Liver (tissue), 3 donors: ENCODE measurements around the gene RIMKLA.

Experiments used
- EGR1 ChIP-seq, 2 donors: IDR thresholded peaks; 2 replicates each; pipeline ENCODE4 v1.6.1; 2016 to 2018; ENCODE audit warnings: antibody characterized with exemption in 2 of 2, low read depth in 2 of 2
- FOXA1 ChIP-seq: IDR thresholded peaks from 2 replicates; pipeline ENCODE4 v1.6.1; 2016; ENCODE audit warnings: antibody characterized with exemption
- GABPA ChIP-seq, 2 donors: IDR thresholded peaks in 1 of 2; conservative IDR thresholded peaks in 1 of 2; 2 replicates each; pipeline ENCODE4 v1.6.1; 2016; ENCODE audit warnings: antibody characterized with exemption in 2 of 2, mild to moderate bottlenecking in 1 of 2, moderate library complexity in 1 of 2
- HNF4G ChIP-seq: IDR thresholded peaks from 2 replicates; pipeline ENCODE4 v1.6.1; 2016; ENCODE audit warnings: antibody characterized with exemption
- JUND ChIP-seq, 2 donors: IDR thresholded peaks; 2 replicates each; pipeline ENCODE4 v1.6.1; 2016; ENCODE audit warnings: antibody characterized with exemption in 2 of 2
- RAD21 ChIP-seq, 2 donors: IDR thresholded peaks; 2 replicates each; pipeline ENCODE4 v1.6.1; 2016; ENCODE audit warnings: antibody characterized with exemption in 2 of 2, mild to moderate bottlenecking in 2 of 2
- SP1 ChIP-seq: IDR thresholded peaks from 2 replicates; pipeline ENCODE4 v1.6.1; 2018; ENCODE audit warnings: antibody characterized with exemption, mild to moderate bottlenecking
- TAF1 ChIP-seq: conservative IDR thresholded peaks from 2 replicates; pipeline ENCODE4 v1.6.1; 2016; ENCODE audit warnings: antibody characterized with exemption, mild to moderate bottlenecking
- YY1 ChIP-seq: IDR thresholded peaks from 2 replicates; pipeline ENCODE4 v1.6.1; 2016; ENCODE audit warnings: antibody characterized with exemption, mild to moderate bottlenecking
- TF ChIP-seq, protein P1 (sequence below): IDR thresholded peaks from 2 replicates; pipeline ENCODE4 v1.6.1; 2016; ENCODE audit warnings: antibody characterized with exemption, mild to moderate bottlenecking
- TF ChIP-seq, protein P2 (sequence below): fragments of 150-350 bp; IDR thresholded peaks from 2 replicates; pipeline ENCODE4 v1.5.1; 2017; ENCODE audit warnings: improper control_type of control experiment, low read depth, low read length; ENCODE audit not compliant: missing input control
- TF ChIP-seq, protein P3 (sequence below): IDR thresholded peaks from 2 replicates; pipeline ENCODE4 v1.6.1; 2016; ENCODE audit warnings: antibody characterized with exemption
- TF ChIP-seq, protein P4 (sequence below): IDR thresholded peaks from 2 replicates; pipeline ENCODE4 v1.6.1; 2016; ENCODE audit warnings: antibody characterized with exemption
- donor health status: healthy.
- donor health status: healthy.

DNA sequence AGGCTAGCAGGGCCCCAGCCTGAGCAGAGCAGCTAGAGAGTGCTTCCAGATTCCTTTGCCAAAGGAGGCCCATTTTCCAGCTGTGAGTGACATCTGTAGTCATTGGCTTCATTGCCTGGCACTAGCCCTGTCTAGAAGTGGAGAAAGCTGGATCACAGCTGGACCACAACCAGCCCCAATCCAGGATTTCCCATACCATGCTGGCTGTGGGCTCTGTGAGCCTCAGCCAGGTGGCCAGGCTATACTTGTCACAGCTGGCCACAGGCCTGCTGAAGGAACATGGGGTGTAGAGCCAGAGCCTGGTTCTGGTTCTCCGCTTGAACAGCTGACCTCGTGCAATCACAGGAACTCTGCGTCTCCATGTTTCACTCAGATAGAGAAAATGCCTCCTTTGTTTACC is 36.6 kb downstream of the RIMKLA start:
- TF ChIP-seq, protein P1, sequence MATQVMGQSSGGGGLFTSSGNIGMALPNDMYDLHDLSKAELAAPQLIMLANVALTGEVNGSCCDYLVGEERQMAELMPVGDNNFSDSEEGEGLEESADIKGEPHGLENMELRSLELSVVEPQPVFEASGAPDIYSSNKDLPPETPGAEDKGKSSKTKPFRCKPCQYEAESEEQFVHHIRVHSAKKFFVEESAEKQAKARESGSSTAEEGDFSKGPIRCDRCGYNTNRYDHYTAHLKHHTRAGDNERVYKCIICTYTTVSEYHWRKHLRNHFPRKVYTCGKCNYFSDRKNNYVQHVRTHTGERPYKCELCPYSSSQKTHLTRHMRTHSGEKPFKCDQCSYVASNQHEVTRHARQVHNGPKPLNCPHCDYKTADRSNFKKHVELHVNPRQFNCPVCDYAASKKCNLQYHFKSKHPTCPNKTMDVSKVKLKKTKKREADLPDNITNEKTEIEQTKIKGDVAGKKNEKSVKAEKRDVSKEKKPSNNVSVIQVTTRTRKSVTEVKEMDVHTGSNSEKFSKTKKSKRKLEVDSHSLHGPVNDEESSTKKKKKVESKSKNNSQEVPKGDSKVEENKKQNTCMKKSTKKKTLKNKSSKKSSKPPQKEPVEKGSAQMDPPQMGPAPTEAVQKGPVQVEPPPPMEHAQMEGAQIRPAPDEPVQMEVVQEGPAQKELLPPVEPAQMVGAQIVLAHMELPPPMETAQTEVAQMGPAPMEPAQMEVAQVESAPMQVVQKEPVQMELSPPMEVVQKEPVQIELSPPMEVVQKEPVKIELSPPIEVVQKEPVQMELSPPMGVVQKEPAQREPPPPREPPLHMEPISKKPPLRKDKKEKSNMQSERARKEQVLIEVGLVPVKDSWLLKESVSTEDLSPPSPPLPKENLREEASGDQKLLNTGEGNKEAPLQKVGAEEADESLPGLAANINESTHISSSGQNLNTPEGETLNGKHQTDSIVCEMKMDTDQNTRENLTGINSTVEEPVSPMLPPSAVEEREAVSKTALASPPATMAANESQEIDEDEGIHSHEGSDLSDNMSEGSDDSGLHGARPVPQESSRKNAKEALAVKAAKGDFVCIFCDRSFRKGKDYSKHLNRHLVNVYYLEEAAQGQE: no peak
- TF ChIP-seq FOXA1 (no peak), SP1 (no peak), RAD21 (IDR thresholded peaks at IDR 0.05) (no peak), JUND (IDR thresholded peaks at IDR 0.05) (no peak), TAF1 (no peak), GABPA (IDR thresholded peaks at IDR 0.05 in 1 of 2, conservative IDR thresholded peaks at IDR 0.05 in 1 of 2) (no peak), EGR1 (IDR thresholded peaks at IDR 0.05; ENCODE audit: low read depth in 2 of 2) (no peak), YY1 (no peak), HNF4G (no peak)
- TF ChIP-seq, protein P2, sequence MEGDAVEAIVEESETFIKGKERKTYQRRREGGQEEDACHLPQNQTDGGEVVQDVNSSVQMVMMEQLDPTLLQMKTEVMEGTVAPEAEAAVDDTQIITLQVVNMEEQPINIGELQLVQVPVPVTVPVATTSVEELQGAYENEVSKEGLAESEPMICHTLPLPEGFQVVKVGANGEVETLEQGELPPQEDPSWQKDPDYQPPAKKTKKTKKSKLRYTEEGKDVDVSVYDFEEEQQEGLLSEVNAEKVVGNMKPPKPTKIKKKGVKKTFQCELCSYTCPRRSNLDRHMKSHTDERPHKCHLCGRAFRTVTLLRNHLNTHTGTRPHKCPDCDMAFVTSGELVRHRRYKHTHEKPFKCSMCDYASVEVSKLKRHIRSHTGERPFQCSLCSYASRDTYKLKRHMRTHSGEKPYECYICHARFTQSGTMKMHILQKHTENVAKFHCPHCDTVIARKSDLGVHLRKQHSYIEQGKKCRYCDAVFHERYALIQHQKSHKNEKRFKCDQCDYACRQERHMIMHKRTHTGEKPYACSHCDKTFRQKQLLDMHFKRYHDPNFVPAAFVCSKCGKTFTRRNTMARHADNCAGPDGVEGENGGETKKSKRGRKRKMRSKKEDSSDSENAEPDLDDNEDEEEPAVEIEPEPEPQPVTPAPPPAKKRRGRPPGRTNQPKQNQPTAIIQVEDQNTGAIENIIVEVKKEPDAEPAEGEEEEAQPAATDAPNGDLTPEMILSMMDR: no peak
- TF ChIP-seq, protein P3, sequence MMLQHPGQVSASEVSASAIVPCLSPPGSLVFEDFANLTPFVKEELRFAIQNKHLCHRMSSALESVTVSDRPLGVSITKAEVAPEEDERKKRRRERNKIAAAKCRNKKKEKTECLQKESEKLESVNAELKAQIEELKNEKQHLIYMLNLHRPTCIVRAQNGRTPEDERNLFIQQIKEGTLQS: no peak
- TF ChIP-seq, protein P4, sequence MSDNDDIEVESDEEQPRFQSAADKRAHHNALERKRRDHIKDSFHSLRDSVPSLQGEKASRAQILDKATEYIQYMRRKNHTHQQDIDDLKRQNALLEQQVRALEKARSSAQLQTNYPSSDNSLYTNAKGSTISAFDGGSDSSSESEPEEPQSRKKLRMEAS: no peak
